Gastroesophageal sphincter (tissue), 3 donors: ENCODE data around the gene PTP4A2.

Experiments
- CTCF ChIP-seq, 4 experiments: fragments of 200-600 bp in 2 of 4; fragments of 450-650 bp in 2 of 4; sonication (generic) in 1 of 4; IDR thresholded peaks; one replicate each; pipeline ENCODE4 v1.5.1; 2017 to 2019; ENCODE audit warnings: antibody characterized with exemption in 4 of 4, mild to moderate bottlenecking in 2 of 4, moderate library complexity in 2 of 4
- EP300 ChIP-seq: sonication (generic); formaldehyde crosslinking; IDR thresholded peaks from one replicate; pipeline ENCODE4 v1.6.1; 2017; ENCODE audit warnings: antibody characterized with exemption, mild to moderate bottlenecking
- POLR2A ChIP-seq, 2 donors: fragments of 450-650 bp; IDR thresholded peaks; one replicate each; pipeline ENCODE4 v1.6.1; 2017; ENCODE audit warnings: antibody characterized with exemption in 2 of 2, mild to moderate bottlenecking in 2 of 2, moderate library complexity in 1 of 2
- POLR2AphosphoS5 ChIP-seq: sonication (generic); formaldehyde crosslinking; IDR thresholded peaks from one replicate; pipeline ENCODE4 v1.6.1; 2017; ENCODE audit warnings: antibody characterized with exemption

- TF ChIP-seq CTCF (IDR thresholded peaks at IDR 0.05) = no peak
- no peak for TF ChIP-seq POLR2AphosphoS5
- TF ChIP-seq POLR2A (IDR thresholded peaks at IDR 0.05) = no peak
- TF ChIP-seq EP300 = no peak
These were observed 58.1 kb downstream of the PTP4A2 start for GRCh38 chr1:31879981-31880608.
